ENCODE data around the gene ZNF428. TPM values are rescaled to one million over a fixed set of nuclear protein-coding genes. Genes with fewer than 3 reads are reported as not detected.

ZNF428 gene
- polyA plus RNA-seq, 1 experiment: 34.0 TPM

DNA sequence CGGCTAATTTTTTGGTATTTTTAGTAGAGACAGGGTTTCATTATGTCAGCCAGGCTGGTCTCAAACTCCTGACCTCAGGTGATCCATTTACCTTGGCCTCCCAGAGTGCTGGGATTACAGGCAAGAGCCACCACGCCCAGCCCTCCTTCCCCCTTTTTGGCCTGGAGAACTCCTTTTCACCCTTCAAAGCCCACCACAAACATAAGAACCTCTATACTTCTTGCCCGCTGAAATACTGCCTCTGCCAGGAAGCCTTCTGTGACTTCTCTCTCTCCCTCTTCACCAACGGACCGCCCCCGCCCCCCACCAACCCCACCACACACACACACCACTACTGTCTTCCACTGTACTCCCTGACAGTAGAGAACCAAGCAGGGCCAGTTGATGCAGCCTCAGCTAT is 2.5 kb downstream of the ZNF428 start:
- Histone ChIP-seq H3K4me3 (ENCODE audit: low read depth, low read length) (no peak overlapping the region), H3K27me3 (ENCODE audit: control insufficient read depth, insufficient read depth, low read length) (no peaks in the 10 kb centered on the region), H3K36me3 (ENCODE audit: control insufficient read depth, insufficient read depth, low read length) (peaks cover 4% of the 10 kb centered on the region)
- ChIA-PET POLR2A (no interaction called here), CTCF (interaction anchor here (0.9 kb wide), 1 partner anchor 81 kb away, joined by 3 read pairs; no protein-coding TSS in a partner anchor)
- DNase-seq (ENCODE audit: low read depth): no peak
- TF ChIP-seq, protein P1, sequence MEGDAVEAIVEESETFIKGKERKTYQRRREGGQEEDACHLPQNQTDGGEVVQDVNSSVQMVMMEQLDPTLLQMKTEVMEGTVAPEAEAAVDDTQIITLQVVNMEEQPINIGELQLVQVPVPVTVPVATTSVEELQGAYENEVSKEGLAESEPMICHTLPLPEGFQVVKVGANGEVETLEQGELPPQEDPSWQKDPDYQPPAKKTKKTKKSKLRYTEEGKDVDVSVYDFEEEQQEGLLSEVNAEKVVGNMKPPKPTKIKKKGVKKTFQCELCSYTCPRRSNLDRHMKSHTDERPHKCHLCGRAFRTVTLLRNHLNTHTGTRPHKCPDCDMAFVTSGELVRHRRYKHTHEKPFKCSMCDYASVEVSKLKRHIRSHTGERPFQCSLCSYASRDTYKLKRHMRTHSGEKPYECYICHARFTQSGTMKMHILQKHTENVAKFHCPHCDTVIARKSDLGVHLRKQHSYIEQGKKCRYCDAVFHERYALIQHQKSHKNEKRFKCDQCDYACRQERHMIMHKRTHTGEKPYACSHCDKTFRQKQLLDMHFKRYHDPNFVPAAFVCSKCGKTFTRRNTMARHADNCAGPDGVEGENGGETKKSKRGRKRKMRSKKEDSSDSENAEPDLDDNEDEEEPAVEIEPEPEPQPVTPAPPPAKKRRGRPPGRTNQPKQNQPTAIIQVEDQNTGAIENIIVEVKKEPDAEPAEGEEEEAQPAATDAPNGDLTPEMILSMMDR (IDR thresholded peaks at IDR 0.05; ENCODE audit: insufficient read depth, low read depth, low read length): no peak

DNA sequence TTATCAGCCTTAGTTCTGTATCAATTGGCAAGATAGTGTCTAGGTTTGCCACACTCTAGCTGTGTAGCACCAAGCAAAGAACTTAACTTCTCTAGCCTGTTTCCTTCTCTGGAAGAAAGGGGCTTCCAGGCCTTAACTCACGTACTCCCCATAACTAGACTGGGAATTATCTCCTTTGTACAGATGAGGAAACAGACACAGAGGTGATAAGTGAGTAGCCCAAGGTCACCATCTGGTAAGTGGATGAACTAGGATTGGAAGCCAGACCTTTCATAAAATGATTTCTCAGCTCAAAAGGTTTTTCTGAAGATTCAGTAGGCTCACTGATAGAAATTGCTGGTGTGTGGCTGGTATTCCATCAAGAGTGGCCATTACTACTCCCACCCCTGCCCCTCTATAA is 3.1 kb downstream of the ZNF428 start:
- Histone ChIP-seq H3K36me3 (ENCODE audit: control insufficient read depth, insufficient read depth, low read length) (peaks cover 6% of the 10 kb centered on the region), H3K4me3 (ENCODE audit: low read depth, low read length) (no peak overlapping the region), H3K27me3 (ENCODE audit: control insufficient read depth, insufficient read depth, low read length) (no peaks in the 10 kb centered on the region)
- POLR2A ChIA-PET: no interaction called here
- CTCF ChIA-PET: interaction anchor here (1.3 kb wide), 1 partner anchor 10 kb away, joined by 5 read pairs; no protein-coding TSS in a partner anchor
- TF ChIP-seq, protein P1 (IDR thresholded peaks at IDR 0.05; ENCODE audit: insufficient read depth, low read depth, low read length): no peak
- no peak for DNase-seq (ENCODE audit: low read depth)

DNA sequence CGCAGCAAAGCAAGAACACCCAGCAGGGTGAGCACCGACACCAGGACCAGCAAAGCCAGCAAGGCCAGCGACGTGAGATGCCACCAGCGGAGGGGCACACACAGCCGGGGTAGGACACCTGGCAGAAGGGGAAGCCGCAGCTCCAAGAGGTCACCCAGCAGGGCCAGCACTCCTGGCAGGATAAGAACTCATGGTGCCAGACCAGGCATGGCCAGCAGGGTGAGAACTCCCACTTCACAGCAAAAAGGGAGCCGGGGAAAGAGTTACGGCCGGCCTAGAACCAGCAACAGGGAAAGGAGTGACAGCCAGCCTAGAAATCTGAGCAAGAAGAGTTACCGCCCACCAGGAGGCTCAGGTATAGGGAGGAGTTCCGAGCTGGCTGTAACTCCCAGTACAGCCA is 7.1 kb downstream of the ZNF428 start:
- CTCF ChIA-PET: no interaction called here
- H3K36me3 ChIP-seq (ENCODE audit: control insufficient read depth, insufficient read depth, low read length): peaks cover 8% of the 10 kb centered on the region
- no peaks in the 10 kb centered on the region for H3K27me3 ChIP-seq (ENCODE audit: control insufficient read depth, insufficient read depth, low read length)
- H3K4me3 ChIP-seq (ENCODE audit: low read depth, low read length): no peak overlapping the region
- TF ChIP-seq, protein P1 (IDR thresholded peaks at IDR 0.05; ENCODE audit: insufficient read depth, low read depth, low read length): no peak
- no peak for DNase-seq (ENCODE audit: low read depth)
- POLR2A ChIA-PET: no interaction called here

DNA sequence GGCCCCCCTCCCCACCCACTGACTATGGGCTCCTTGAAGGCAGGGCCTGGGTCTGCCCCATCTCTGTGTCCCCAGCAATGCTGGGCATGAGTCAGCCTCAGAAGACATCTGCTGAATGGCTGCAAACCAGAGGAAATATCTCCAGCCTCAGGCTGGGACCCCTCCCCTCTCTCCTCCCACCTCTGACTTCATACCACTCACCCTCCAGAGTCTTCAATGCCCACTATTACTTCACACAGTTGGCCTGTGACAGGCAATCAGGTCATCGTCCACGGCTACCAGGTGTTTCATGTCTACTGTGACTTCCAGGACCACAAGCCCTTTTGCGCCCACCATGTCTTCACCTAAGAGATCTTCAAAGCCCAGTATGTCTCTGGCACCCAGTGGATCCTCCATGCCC is 7.6 kb downstream of the ZNF428 start, which contains the start of gene SRRM5:
SRRM5 (plus strand) TSS at position 301 of the 400 bp plus-strand sequence; CDS start at position 335, 34 bp downstream.
- H3K27me3 ChIP-seq (ENCODE audit: control insufficient read depth, insufficient read depth, low read length): no peaks in the 10 kb centered on the region
- TF ChIP-seq, protein P1 (IDR thresholded peaks at IDR 0.05; ENCODE audit: insufficient read depth, low read depth, low read length): no peak
- POLR2A ChIA-PET: no interaction called here
- peaks cover 8% of the 10 kb centered on the region for H3K36me3 ChIP-seq (ENCODE audit: control insufficient read depth, insufficient read depth, low read length)
- DNase-seq (ENCODE audit: low read depth): no peak
- CTCF ChIA-PET: no interaction called here
- H3K4me3 ChIP-seq (ENCODE audit: low read depth, low read length): no peak within 1 kb of the TSS

DNA sequence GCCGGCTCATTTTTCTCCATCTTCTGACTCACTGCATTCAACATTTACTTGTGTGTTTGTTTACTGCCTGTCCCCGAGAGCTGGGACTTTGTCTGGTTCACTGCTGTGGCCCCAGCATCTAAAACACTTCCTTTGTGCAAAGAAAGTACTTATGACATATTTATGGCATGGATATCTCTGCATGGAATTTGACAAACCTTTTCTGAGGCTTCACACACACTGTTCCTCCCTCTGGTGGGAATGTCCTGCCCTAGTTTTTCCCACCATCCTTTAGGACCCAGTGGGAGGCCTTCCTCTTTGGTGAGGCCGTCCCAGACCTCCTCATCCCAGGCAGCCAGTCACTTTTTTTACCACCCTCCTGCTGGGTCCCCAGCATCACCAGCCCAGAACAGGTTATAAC is 8.9 kb downstream of the ZNF428 start:
- no peak overlapping the region for H3K4me3 ChIP-seq (ENCODE audit: low read depth, low read length)
- CTCF ChIA-PET: no interaction called here
- TF ChIP-seq, protein P1 (IDR thresholded peaks at IDR 0.05; ENCODE audit: insufficient read depth, low read depth, low read length): no peak
- peaks cover 8% of the 10 kb centered on the region for H3K36me3 ChIP-seq (ENCODE audit: control insufficient read depth, insufficient read depth, low read length)
- H3K27me3 ChIP-seq (ENCODE audit: control insufficient read depth, insufficient read depth, low read length): no peaks in the 10 kb centered on the region
- POLR2A ChIA-PET: no interaction called here
- no peak for DNase-seq (ENCODE audit: low read depth)

All from BJ (cell line).